GM18870 (cell line): ENCODE data around the gene ADGRG1.
"Not testable (repeated sequence)": the region's sequence is repeated elsewhere in the genome, so short reads cannot be mapped to it uniquely, and the experiment has no call there.

Source experiments
- ATAC-seq: cut with Tn5 transposase; IDR thresholded peaks from one replicate; pipeline ENCODE4 v1.9.1; 2021; ENCODE audit warnings: moderate library complexity; ENCODE audit not compliant: unreplicated experiment

ADGRG1 gene

DNA sequence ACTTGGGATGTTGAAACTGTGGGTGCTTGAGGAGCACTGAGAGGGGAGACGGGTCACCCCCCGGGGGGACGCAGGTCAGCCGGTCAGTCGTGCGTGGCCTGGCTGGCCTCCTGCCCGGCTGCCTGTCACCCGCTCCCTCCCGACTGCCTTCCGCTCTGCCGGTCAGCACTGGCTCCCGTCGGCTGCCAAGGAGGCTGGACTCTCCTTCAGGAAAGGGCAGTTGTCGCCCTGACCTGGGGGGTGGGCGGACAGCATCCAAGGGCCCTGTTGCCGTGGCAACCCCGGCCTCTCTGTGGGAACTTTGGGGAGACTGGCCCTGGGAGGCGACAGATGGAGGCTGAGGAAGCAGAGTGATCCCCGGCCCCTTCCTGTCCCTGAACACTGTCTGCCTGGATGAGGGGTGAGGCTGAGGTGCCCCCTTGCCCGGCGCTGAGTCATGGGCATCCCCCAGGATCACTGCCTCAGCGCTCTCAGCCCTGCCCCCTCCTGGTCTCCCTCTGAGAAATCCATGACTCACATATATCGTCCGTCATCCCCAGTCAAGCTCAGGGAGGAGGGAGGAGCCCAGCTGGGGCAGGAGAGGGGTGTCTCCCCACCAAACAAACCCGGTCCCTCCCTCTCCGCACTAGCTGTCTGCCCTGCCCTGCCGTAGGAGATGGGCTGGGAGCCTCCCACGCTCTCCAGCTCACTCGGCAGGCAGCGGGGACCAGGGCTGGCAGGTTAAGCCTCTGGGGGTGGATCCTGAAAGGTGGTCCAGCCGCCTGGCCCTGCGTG is at the start of gene ADGRG1:
Gene ADGRG1, plus strand, starts transcription at position 623 of the 774 bp plus-strand sequence. CDS start 21,658 bp downstream, outside the sequence.
- no peak for ATAC-seq

DNA sequence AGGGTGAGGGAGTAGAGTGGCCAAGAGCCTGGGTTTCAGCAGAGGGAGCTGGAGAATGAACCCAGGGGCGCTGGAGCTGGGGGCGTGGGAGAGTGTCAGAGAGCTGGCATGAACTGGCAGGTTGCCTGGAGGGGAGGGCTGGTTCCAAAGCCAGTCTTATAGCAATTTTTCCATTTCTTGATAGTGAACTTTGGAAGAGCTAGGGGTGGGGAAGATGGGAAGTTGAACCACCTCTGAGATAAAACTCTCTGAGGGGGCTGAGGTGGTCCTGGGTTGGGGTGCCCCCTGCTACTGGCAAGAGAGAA is 49.1 kb upstream of the ADGRG1 start:
- no peak for ATAC-seq

DNA sequence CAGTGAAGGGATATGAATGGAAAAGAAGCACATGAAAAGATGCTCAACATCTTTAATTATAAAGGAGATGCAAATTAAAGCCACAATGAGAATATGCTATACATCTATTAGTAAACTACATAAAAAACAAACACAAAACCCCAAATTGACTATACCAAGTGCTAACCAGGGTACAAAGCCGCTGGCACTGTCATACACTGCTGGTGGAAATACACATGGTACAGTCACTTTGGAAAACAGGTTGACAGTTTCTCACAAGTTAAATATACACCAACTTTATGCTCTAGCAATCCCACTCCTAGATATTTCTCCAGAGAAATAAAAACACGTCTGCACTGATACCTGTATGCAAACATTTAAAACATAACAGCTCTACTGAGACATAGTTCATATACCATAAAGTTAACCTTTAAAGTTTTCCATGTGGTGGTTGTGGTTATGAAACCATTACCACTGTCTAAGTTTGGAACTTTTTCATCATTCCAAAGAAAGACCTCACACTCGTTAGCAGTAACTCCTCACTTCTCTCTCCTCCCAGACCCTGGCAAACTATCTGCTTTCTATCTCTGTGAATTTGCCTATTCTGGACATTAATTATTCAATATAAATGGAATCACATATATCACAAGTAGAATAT is 43.3 kb upstream of the ADGRG1 start:
- ATAC-seq = no peak

DNA sequence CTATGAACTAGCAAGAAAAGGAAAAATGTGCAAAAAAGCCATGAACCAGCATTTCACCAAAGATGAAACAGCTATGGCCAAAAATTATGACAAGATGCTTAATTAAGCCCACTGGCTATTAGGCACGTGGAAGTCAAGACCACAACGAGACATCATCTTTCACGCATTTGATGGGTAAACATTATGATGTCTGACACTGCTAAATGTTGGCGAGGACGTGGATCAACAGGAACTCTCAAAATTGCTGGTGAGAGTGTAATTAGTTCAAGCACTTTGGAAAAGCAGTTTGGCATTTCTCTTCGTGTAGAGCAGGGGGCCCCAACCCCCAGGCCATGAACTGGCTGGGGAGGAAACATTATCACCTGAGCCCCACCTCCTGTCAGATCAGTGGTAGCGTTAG is 39.6 kb upstream of the ADGRG1 start:
- no peak for ATAC-seq

DNA sequence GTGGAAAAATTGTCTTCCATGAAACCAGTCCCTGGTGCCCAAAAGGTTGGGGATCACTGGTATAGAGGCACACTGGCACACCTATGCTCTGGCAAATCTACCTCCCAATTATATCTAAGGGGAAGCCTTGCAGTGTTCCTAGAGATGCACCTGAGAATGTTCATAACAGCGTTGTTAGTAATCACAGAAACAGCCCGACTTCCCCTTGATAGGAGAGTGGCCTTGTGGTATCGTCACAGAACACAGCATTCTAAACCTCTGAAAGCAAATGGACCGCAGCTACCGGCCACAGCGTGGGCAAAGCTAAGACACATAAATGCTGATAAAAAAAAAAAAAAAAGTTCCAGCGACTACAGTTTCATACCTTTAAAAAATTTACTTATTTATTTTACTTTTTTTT is 39.1 kb upstream of the ADGRG1 start:
- no peak for ATAC-seq

DNA sequence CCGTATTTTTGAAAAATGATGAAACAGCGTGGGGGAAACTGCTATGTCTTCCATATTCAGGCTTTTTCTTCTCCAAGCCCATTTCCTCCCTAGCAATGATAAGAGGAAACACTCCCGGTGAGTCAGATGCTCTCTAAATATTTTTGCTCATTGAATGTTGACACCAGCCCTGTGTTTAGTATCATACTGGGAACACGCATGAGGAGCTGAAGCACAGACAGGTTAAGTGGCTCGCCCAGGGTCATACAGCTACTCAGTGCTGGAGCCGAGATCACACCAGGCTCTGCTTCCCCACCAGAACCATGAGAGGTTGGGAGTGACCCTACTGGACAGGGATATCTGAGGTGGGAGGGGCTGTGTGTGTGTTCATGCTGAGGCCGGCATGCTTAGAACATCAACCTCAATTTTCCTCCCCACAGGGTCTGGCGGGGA is 37.8 kb upstream of the ADGRG1 start:
- no peak for ATAC-seq

DNA sequence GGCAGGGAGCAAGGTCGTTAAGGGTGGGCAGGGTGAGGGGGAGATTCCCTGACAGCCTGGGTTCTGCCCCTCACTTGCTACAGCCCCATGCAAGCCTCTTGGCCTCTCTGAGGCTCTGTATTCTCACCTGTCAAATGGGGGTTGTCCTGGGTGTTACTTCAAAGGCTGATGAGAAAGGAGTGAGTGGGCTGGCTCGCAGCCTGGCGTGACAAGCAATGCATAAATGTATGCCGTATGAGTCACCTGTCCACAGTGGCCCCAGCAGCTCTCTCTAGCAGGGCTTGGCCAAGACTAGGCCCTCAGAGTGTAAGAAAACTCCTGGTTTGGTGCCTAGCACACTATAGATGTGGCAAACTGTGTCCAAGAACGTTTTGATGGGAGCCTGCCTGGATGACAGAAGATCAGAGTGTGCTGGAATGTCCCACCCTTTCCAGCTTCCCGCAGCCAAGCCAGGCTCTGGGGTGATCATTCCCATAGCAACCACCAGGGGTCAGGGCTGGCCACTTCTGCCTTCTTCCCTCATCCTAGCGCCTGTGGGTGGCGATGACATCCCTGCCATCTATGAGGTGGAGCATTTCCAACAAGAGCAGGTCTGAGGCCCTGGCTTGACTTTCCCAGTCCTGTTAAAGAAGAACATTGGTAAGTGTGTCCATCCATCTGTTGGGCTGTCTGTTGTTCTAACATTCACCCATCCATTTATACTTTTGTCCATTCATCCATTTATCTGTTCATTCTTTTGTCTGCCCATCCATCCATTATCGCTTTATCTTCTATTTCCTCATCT is 37.2 kb upstream of the ADGRG1 start:
- peak; percentile 65 for ATAC-seq

DNA sequence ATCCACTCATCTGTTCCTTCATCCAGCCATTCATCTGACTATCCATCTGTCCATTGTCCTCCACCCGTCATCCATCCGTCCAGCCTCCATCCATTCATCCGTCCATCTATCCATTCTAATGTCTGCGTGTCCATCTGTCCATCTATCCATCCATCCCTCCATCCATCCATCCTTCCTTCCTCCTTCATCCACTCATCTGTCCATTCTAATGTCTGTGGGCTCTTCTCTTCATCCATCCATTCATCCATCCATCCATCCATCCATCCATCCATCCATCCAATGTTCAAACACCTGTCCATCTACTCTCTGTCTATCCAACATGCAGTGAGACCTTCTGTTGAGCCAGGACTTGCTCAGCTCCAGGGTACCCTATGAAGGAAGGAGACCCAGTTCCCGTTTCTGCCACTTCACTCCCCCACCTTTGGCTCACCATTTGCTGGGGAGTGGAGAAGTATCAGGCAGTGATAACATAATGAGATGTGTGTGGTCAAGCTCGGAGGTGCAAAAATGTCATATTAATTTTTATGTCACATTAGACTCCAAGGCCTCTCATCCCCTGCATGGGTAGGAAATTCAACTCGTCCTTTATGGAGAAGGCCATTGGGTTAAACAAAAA is 36.5 kb upstream of the ADGRG1 start:
- ATAC-seq = no peak

DNA sequence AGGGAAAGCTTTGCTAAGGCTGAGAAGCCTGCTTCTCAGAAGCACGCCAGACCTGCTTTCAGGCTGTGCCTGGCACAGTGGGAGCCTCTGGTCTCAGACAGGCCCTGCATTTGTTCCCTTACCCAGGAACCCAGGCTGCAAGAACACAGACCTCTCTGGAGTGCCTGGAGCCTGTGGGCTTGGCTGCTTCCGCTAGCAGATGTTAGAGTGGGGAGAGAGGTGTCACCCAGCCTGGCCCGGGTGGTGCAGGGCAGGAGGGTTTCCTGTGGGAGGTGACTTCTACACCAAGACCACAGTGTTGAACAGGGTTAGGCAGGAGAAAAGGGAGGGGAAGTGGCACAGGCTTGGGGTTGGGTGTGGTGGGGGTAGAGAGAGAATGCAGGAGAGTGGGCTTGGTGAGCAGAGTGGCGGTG is 35.8 kb upstream of the ADGRG1 start:
- no peak for ATAC-seq

DNA sequence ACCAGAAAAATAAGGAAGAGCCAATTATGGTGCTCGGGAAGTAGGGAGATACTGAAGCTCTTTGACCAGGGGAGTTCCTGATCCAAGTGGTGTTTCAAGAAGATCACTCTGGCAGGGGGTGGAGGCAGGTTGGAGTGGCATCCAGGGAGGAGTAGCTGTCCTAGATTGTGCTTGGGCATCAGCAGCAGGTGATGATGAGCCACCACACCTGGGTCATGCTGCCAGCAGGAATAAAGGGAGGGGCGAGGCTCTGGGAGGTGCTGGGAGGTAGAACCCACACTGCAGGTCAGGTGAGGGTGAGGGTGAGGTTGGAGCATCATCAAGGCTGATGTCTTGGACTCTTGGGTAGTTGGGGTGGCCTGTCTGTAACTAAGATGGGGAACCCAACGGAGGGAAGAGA is 35.4 kb upstream of the ADGRG1 start:
- ATAC-seq = no peak

DNA sequence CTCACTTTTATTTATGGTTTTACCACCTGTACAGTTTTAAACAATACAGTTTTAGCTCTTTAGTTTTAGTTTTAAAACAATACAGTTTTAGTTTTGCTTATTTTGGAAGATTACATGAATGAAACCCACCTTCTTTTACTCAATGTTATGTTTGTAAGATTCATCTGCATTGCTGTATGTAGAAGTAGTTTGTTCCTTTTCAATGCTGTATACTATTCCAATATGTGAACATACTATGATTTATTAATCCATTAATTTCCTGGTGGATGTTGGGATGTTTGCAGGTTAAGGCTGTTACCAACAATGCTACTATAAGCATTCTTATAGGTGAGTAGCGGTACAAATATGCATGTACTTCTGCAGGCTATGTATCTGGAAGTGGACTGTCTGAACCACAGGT is 34.4 kb upstream of the ADGRG1 start:
- ATAC-seq = no peak

DNA sequence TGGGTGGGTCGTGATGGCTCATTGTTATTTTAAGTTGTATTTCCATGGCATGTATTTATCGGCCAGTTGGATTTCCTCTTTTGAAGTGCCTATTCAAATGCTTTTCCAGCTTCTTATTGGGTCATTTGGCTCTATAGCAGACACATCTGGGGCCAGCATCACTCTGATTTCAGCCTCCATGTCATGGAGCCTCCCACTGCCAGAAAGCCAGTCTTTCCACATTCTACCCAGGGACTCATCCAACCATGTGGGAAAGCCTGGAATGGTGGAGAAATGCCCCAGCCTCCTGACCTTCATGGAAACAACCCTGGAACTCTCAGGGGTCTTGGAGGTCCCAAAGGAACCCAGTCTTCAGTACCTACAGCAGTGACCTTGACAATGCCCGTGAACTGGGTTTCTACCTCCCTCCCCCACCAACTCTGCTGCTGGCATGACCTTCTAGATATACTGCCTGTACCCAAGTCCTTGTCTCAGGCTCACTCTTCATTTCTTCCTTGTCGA is 33.8 kb upstream of the ADGRG1 start:
- ATAC-seq = no peak

DNA sequence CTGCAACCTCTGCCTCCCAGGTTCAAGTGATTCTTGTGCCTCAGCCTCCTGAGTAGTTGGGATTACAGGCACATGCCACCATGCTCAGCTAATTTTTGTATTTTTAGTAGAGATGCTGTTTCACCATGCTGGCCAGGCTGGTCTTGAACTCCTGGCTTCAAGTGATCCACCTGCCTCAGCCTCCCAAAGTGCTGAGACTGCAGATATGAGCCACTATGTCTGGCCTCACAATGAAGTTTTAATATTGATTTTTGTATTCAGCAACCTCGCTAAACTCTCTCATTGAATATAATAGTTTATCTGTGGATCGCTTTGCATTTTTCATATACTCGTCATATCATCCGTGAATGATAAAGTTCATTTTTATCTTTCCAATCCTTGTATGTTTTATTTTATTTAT is 32.2 kb upstream of the ADGRG1 start:
- not testable (repeated sequence) for ATAC-seq

DNA sequence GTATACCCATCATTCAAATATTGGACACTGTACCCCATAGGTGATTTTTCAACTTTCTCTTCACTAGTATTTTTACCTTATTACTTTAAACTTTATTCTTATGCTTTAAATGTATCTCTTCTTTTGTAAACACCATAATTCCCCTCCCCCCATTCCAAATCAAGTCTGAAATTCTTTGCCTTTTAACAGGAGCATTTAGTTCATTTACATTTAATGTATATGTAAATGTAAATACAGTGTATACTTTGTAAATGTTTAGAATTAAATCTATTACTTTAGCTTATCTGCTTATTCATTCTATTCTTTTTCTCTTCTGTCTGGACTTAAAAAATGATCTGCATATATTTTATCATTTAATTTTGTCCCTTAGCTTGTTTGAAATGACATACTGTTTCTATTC is 30.0 kb upstream of the ADGRG1 start:
- no peak for ATAC-seq

DNA sequence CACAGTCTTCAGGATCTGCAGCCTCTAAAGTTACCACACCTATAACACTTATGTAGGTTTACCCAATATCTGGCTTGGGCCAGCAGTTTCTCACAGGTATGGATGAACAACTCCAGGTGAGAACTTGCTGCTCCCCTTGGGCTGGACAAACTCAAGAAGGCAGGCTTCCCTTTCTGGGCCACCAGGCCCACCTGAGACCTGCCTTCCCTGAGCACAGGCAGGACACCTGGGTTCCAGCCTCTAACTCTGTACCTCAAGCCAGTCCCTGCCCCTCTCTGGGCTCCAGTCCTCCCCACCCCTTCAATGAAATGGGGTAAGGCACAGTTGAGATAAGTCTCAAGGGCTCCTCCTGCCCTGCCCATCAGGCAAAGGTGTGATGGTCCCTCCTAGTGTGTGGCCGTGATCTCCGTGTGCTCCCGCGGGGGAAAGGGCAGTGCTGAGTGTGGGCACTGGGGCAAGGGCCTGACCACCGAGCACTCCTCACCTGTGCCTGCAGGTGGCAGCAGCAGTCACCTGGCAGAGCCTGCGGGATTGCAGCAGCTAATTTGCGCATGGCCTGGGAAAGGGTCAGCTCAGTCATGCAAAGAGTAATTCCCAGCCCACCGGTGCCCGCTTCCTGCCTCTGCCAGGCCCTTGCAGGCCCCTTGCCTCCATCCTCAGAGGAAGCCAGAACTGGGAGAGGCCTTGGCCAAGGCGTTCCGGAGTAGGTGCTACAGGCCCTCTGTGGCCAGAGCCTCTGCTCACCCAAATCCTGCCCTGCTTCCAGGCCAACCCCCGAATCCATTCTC is 28.2 kb upstream of the ADGRG1 start:
- no peak for ATAC-seq

DNA sequence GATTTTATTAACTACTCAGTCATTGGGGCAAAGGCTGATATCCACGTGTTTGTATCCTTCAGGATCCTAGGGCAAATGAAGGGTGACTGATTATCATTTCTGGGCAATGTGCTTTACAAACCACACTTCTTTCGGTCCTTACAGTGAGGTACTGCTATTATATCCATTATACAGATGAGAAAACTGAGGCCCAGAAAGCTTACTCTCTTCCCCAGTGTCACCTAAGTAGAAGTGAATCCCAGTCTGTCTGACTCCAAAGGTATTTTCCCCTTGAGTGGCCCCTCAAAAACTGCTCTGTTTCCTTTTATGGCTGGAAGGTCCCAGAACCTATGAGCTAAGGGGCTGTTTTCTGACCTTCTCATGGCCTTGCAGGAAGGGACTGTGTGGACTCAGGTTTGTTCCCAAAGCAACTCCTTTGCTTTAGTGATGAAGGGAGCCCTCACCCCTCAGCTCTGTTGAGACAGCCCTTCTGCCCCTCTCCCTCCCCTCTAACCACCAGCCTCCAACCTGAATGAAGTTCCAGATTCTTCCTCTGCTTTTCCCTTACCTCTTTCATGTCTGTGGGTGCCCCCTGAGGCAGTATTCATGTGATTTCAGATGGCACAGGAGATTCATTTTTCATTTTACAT is 27.4 kb upstream of the ADGRG1 start:
- ATAC-seq = no peak

DNA sequence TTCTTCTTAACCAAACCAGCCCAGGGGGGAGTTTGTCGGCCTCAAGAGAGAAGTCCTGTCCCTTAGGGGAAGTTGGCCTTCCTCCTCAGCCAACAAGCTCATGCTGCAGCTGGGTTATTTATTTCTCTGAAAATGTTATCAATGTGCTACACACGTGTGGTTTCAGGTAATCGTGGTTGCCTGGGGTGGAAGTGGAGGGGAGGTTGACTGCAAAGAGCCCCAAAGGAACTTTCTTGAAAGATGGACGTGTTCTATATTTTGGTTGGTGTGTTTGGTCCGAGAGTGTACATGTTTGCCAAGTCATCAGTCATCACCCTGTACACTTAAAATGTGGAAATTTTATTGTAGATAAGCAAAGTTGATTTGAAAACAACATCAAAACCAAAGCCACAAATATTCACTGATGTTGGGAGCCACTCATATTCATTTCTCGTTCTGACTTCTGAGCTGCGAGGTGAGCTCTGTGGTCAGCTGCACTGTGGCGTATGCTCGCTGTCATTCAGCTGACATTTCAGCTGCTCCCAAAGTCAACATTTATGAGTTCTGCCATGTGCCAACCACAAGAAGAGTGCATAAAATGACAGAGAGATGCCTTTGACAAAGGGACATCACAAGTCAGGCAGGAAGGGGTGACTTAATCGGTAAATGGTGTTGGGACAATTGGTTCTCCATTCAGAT is 26.5 kb upstream of the ADGRG1 start:
- peak; percentile 81 for ATAC-seq

DNA sequence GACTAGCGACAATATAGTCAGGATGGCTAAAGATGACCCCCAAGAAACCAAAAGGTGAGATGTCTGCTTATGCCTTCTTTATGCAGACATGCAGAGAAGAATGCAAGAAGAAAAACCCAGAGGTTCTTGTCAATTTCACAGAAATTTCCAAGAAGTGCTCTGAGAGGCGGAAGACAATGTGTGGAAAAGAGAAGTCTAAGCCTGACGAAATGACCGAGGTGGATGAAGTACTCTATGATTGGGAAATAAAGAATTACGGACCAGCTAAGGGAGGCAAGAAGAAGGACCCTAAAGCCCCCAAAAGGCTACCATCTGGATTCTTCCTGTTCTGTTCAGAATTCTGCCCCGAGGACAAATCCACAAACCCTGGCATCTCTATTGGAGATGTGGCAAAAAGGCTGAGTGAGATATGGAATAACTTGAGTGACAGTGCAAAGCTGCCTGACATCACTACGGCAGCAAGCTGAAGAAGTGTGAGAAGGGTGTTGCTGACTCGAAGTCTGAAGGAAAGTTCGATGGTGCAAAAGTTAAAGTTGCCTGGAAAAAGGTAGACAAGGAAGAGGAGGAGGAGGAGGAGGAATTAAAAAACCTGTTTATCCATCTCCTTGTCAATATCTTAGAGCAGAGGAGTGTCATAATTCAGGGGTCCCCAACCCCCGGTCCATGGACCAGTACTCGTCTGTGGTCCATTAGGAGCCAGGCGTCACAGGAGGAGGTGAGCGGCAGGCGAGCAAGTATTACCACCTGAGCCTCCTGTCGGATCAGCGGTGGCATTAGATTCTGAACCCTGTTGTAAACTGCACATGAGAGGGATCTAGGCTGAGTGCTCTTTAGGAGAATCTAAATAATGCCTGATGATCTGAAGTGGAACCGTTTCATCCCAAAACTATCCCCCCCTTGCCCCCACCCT is 25.1 kb upstream of the ADGRG1 start:
- ATAC-seq = no peak

DNA sequence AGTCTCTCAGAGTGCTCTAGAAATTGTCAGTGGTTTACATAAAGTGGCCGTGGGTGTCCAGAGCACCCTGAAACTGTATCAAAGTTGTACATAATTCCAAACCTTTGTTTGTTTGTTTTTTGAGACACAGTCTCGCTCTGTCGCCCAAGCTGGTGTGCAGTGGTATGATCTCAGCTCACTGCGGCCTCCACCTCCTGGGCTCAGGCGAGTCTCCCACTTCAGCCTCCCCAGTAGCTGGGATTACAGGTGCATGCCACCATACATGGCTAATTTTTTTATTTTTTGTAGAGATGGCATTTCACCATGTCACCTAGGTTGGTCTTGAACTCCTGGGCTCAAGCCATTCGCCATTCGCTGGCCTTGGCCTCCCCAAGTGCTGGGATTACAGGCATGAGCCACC is 24.3 kb upstream of the ADGRG1 start:
- ATAC-seq = no peak
